GM23248 (cell line): Measurements from ENCODE around the gene KCNQ2. TPM values are rescaled to one million over a fixed set of nuclear protein-coding genes. Genes with fewer than 3 reads are reported as not detected.

Source experiments
- DNase-seq: peaks from one replicate; pipeline ENCODE4 v3.0.0-alpha.2; 2015
- H2AFZ ChIP-seq: fragments of 200-600 bp; sonication (generic); 2 replicates; pipeline ENCODE4 v1.6.1; 2016; ENCODE audit warnings: antibody characterized with exemption
- H3F3A ChIP-seq: fragments of 200-600 bp; sonication (generic); 2 replicates; pipeline ENCODE4 v1.6.1; 2016; ENCODE audit warnings: mild to moderate bottlenecking, antibody characterized with exemption, mixed run types; ENCODE audit not compliant: insufficient read depth
- H3K27ac ChIP-seq: fragments of 200-600 bp; sonication (generic); 2 replicates; pipeline ENCODE4 v1.5.1; 2016; ENCODE audit warnings: mild to moderate bottlenecking
- H3K27me3 ChIP-seq: fragments of 200-600 bp; sonication (generic); replicated peaks from 2 replicates; pipeline ENCODE4 v1.6.1; 2016; ENCODE audit warnings: mild to moderate bottlenecking; ENCODE audit not compliant: insufficient read depth
- H3K36me3 ChIP-seq: fragments of 200-600 bp; sonication (generic); 2 replicates; pipeline ENCODE4 v1.6.1; 2016; ENCODE audit warnings: low read depth, mild to moderate bottlenecking
- H3K4me1 ChIP-seq: fragments of 200-600 bp; sonication (generic); 2 replicates; pipeline ENCODE4 v1.6.1; 2016; ENCODE audit warnings: mild to moderate bottlenecking; ENCODE audit not compliant: insufficient read depth
- H3K4me2 ChIP-seq: fragments of 200-600 bp; sonication (generic); one replicate; pipeline ENCODE4 v1.6.1; 2016; ENCODE audit warnings: mild to moderate bottlenecking; ENCODE audit not compliant: unreplicated experiment
- H3K4me3 ChIP-seq: fragments of 200-600 bp; sonication (generic); 2 replicates; pipeline ENCODE4 v1.5.1; 2016; ENCODE audit warnings: mild to moderate bottlenecking
- H3K79me2 ChIP-seq: fragments of 200-600 bp; sonication (generic); 2 replicates; pipeline ENCODE4 v1.6.1; 2016; ENCODE audit warnings: mild to moderate bottlenecking; ENCODE audit not compliant: insufficient read depth
- H3K9ac ChIP-seq: fragments of 200-600 bp; sonication (generic); 2 replicates; pipeline ENCODE4 v1.6.1; 2016; ENCODE audit warnings: mild to moderate bottlenecking
- H3K9me2 ChIP-seq: fragments of 200-600 bp; sonication (generic); 2 replicates; pipeline ENCODE4 v1.6.1; 2016; ENCODE audit warnings: mixed run types, mild to moderate bottlenecking, moderate library complexity; ENCODE audit not compliant: insufficient read depth
- H3K9me3 ChIP-seq: fragments of 200-600 bp; sonication (generic); one replicate; pipeline ENCODE4 v1.6.1; 2017; ENCODE audit warnings: low read depth
- H4K20me1 ChIP-seq: fragments of 200-600 bp; sonication (generic); 2 replicates; pipeline ENCODE4 v1.6.0; 2016; ENCODE audit not compliant: insufficient read depth
- EZH2 ChIP-seq: fragments of 200-600 bp; sonication (generic); IDR thresholded peaks from 2 replicates; pipeline ENCODE4 v1.6.1; 2018; ENCODE audit warnings: antibody characterized with exemption, mild to moderate bottlenecking; ENCODE audit not compliant: insufficient read depth, poor library complexity, severe bottlenecking
- EZH2phosphoT487 ChIP-seq: fragments of 200-600 bp; sonication (generic); IDR thresholded peaks from 2 replicates; pipeline ENCODE4 v1.6.1; 2018; ENCODE audit warnings: antibody characterized with exemption, moderate library complexity, mild to moderate bottlenecking, low read depth; ENCODE audit not compliant: insufficient read depth
- WGBS, 2 experiments: methylation state at CpG; one replicate each; pipeline ENCODE4 v1.1.6; 2015 to 2017; ENCODE audit warnings: low lambda C conversion rate in 2 of 2, low coverage in 1 of 2; ENCODE audit errors: missing lambda C conversion rate in 2 of 2; 5-methylcytosine and 5-hydroxymethylcytosine counted together
- in situ Hi-C: fragments of 300-500 bp; cut with MboI; formaldehyde crosslinking; loops from 2 replicates; pipeline ENCODE4 v1.15.0; 2020
- polyA plus RNA-seq: library from polyadenylated mRNA; unstranded; fragments of >200 nt; fragmentation: Nextera tagmentation; extraction: Ambion mirVana; gene quantifications from 2 replicates; pipeline ENCODE4 v1.2.1, GENCODE V29; 2016
- total RNA-seq: library from RNA; depleted of rRNA; stranded (reverse); fragments of >200 nt; shearing (Covaris generic); gene quantifications from 2 replicates; pipeline ENCODE4 v1.2.3, GENCODE V29; 2014

Gene KCNQ2
- total and polyA plus RNA-seq, 2 experiments from 2014 or later = 0.38 TPM; not detected in 1

GRCh38 chr20:63402860-63403220 is 69.6 kb downstream of the KCNQ2 start:
- in situ Hi-C loops = no loop called here
- H2AFZ ChIP-seq = no peak overlapping the region

GRCh38 chr20:63402181-63402859 is 70.1 kb downstream of the KCNQ2 start:
- Histone ChIP-seq H3K4me3 (no peak overlapping the region), H3K4me1 (no peaks in the 10 kb centered on the region), H3K27me3 (peaks cover 4% of the 10 kb centered on the region; the same call in 1 of the 2 replicates), H3K79me2 (no peaks in the 10 kb centered on the region), H3K27ac (no peak overlapping the region), H3K9ac (no peak overlapping the region), H3K9me3 (no peaks in the 10 kb centered on the region), H3K36me3 (no peaks in the 10 kb centered on the region), H3F3A (no peaks in the 10 kb centered on the region), H3K9me2 (no peaks in the 10 kb centered on the region), H4K20me1 (no peaks in the 10 kb centered on the region), H2AFZ (no peak overlapping the region), H3K4me2 (no peak overlapping the region)
- in situ Hi-C loops = no loop called here
- 28 to 32% methylated on average over 22 to 24 of the region's 24 CpGs for WGBS, 2 experiments
- TF ChIP-seq EZH2 (no peak), EZH2phosphoT487 (no peak)
- DNase-seq = peak; percentile 19

More at GRCh38 chr20:63402860-63403220, 69.6 kb downstream of the KCNQ2 start:
- Histone ChIP-seq H3K27ac (no peak overlapping the region), H3K9me3 (no peaks in the 10 kb centered on the region), H3K79me2 (no peaks in the 10 kb centered on the region), H3K27me3 (peaks cover 4% of the 10 kb centered on the region; the same call in 1 of the 2 replicates), H3K4me3 (no peak overlapping the region), H3K9ac (no peak overlapping the region), H3K9me2 (no peaks in the 10 kb centered on the region), H3K36me3 (no peaks in the 10 kb centered on the region), H3F3A (no peaks in the 10 kb centered on the region), H3K4me1 (no peaks in the 10 kb centered on the region), H3K4me2 (no peak overlapping the region), H4K20me1 (no peaks in the 10 kb centered on the region)
- DNase-seq = no peak
- TF ChIP-seq EZH2phosphoT487 (no peak), EZH2 (no peak)
- WGBS, 2 experiments = 19 to 27% methylated on average over 7 to 9 of the region's 9 CpGs

- Histone ChIP-seq H3K9me3 (no peaks in the 10 kb centered on the region), H2AFZ (no peak overlapping the region), H4K20me1 (no peaks in the 10 kb centered on the region), H3K9ac (no peak overlapping the region), H3F3A (no peaks in the 10 kb centered on the region), H3K9me2 (no peaks in the 10 kb centered on the region), H3K4me2 (no peak overlapping the region), H3K4me1 (no peaks in the 10 kb centered on the region), H3K79me2 (no peaks in the 10 kb centered on the region), H3K27ac (no peak overlapping the region), H3K36me3 (no peaks in the 10 kb centered on the region), H3K4me3 (no peak overlapping the region), H3K27me3 (peaks cover 6% of the 10 kb centered on the region; the same call in 1 of the 2 replicates)
- TF ChIP-seq EZH2 = no peak
- no peak for TF ChIP-seq EZH2phosphoT487
- in situ Hi-C loops = no loop called here
- no peak for DNase-seq
- 54 to 64% methylated on average over 21 to 29 of the region's 29 CpGs for WGBS, 2 experiments
Measured at GRCh38 chr20:63401384-63402110, 70.9 kb downstream of the KCNQ2 start.

- Histone ChIP-seq H3K4me1 (no peaks in the 10 kb centered on the region), H3F3A (no peaks in the 10 kb centered on the region), H2AFZ (no peak overlapping the region), H3K9me3 (no peaks in the 10 kb centered on the region), H4K20me1 (no peaks in the 10 kb centered on the region), H3K9me2 (no peaks in the 10 kb centered on the region), H3K79me2 (no peaks in the 10 kb centered on the region), H3K27ac (no peak overlapping the region), H3K9ac (no peak overlapping the region), H3K27me3 (peaks cover 14% of the 10 kb centered on the region; the same call in 1 of the 2 replicates), H3K4me2 (no peak overlapping the region), H3K36me3 (no peaks in the 10 kb centered on the region), H3K4me3 (no peak overlapping the region)
- in situ Hi-C loops = no loop called here
- 65 to 75% methylated on average over 26 to 39 of the region's 44 CpGs for WGBS, 2 experiments
- TF ChIP-seq EZH2phosphoT487 = no peak
- no peak for DNase-seq
Measured at GRCh38 chr20:63400486-63401210, 71.8 kb downstream of the KCNQ2 start.
